GM21515 (cell line): ENCODE results near the gene DOCK1.

Experiments
- ATAC-seq: cut with Tn5 transposase; IDR thresholded peaks from one replicate; pipeline ENCODE4 v1.9.1; 2021; ENCODE audit not compliant: unreplicated experiment

DOCK1 gene

DNA sequence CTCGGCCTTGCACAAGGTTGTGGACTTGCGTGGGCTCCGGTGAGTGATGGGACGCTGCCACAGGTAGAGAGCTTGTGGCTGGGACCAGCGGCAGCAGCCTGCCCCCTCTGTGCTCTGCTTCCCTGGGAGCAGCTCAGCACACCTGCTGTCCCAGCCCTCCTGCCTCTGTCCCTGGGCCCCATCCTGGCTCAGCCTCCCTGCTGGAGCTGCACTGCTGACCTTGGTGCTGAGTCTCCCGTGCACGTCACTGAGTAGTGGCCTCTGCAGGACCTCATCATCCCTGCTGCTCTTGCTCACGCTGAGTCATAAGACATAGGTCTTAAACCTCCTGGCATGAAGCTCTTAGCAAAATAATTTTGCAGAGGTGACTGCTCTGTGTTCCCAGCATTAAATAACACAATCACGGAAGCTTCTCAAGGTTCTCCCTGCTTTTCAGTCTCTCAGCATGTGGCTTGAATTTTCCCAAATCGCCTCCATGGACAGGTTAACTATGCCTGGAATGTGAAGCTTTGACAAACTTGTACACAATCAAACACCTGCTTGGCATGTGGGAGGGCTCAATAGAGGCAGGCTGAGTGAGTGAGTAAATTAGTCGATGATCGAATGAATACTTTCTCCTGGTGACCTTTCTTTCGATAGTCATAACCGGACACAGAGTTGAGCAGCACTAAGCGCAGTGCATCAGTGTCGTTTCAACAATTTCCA is 580.1 kb downstream of the DOCK1 start:
- ATAC-seq: no peak

DNA sequence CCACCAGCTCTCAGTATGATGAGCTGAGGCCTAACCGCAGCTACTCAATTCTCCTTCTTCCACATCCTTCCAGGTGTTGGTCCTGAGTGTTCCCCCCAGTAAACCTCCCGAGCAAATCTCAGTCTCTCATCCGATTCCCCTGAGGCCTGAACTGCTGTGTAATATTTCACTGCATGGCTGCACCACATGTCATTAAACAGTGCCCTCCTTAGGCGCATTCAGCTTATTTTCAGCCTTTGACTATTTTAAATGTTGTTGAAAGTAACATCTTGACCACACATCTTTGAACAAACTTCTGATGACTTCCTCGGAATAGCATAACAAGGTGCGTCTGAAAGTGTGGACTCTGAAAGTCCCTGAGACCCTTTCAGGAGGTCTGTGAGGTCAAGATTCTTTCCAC is 581.1 kb downstream of the DOCK1 start:
- no peak for ATAC-seq

DNA sequence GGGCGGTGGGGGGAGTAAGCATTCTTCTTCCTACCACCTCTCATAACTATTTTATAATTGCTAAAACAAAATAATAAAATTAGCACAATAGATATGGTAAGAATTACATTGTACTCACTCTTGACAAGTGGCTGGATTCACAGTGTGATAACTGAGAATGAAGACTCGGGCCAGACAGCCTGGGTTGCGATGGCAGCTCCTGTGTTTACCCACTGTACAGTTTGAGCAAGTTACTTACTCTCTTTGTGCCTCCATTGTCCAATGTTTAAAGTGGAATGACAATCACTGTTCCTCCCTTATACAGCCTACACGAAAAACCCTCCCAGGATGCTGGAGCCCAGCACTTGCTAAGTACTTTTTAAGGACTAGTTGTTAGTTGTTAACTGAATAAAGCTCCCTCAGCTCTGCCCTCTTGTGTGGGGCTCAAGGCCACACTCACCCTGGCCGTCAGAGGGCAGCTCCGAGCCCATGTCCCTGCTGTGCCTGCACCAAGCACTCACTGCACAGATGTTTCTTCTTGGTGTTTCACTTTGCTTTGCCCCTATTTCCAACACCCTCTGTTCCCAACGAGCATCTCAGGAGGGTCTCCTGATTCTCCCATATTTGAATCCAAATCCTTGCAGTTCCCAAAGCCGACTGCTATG is 587.5 kb downstream of the DOCK1 start:
- ATAC-seq: no peak

DNA sequence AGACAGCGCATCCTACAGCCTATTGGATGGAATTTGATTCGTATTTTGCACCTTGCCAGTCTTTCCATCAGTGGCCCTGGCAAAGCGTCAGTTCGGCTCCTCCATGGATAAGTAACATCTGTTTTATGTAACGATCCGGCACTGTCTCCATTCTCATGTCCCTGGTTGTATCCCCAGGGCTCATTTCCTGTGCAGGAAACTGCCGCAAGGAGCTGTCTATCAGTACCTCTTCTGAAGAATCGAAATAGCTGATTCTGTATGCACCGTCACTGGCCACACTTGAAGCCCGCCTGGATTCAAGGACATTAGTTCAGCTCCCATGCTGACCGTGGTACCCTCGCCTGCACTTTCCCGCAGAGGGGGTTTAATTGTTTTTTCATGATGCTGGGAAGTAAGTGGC is 590.8 kb downstream of the DOCK1 start:
- ATAC-seq: no peak

DNA sequence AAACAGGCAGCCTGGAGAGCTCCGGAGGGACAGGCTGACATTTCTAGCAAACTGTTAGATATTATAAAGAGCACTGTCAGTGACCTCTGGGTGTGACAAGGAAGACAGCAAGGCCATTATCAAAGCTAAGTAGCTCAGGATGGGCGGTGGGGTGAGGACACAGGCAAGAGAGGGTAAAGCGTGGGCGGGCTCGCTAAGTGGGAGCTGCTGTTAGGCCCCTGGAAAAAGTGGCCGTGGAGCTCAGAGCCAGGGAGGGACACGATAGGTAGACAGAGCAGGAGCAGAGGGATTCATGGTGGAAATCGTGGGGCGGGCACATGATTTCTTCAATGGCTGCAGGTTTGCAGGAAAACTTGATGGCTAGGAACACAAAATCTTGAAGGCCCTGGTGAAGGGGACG is 592.5 kb downstream of the DOCK1 start:
- ATAC-seq: no peak

DNA sequence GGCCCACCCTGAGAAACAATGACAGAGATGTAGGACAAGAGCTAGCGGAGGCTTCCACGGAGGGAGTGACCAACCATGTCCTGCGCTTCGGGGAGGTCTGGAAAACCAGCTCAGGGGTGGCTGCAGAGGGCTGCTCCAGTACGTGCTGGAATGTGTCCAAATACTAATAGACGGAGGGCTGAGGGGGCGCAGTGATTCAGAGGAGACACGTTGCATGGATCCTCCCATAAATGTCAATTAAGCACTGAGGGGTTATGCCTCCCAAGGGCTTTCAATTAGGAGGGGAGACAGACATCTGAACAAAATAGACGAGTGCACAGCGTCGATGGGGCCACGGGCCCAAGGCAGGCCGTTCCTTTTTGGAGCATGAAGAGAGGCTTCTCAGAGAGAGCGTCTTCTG is 592.9 kb downstream of the DOCK1 start:
- ATAC-seq: no peak

DNA sequence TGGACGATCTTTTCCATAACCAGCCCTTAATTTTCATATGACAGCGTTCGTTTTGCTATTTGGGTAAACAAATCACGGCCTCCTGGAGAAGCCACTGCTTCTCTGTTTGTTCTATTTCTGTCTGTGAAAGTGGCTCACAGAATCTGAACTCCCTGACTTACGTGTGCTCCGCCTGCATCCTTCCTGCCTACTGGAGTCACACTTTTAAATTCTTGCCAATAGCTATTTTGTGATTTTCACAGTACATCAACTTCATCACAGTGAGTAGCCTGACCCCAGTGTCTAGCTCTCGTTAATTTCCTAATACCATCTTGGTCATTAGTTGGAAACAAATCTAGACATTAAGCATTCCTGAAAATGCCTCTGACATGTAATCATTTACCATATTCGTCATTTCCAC is 594.9 kb downstream of the DOCK1 start:
- ATAC-seq: no peak
